GM12874 (cell line): ENCODE data around the gene GNG14.

Experiments
- CTCF ChIP-seq: IDR thresholded peaks from 2 replicates; pipeline ENCODE4 v1.5.1; 2011; ENCODE audit warnings: low read depth, mild to moderate bottlenecking, control low read depth, low read length, moderate library complexity; ENCODE audit not compliant: insufficient read depth

The GNG14 gene

DNA sequence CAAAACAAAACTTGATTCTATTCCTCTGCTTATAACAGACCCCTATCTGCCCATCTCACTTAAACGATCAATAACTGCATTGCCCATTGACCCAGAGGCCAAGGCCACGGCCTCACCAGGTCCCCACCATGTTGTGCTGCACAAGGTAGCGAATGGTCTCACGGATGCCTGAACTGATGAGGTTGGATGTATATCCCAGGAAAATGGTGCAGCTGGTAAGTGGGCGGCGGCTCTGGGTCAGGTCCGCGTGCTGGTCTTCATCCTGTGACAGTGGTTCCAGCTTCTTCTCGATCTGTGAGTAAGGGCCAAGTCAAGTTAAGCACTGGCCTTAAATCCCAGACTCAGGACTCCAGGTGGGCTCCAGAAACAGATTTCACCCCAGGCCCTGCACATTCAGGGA, 7.8 kb upstream of the GNG14 start:
- TF ChIP-seq CTCF, result no peak

GRCh38 chr19:12681074-12681987, 6.5 kb upstream of the GNG14 start, which contains the start of gene DHPS:
DHPS (minus strand) TSS chr19:12681880; CDS start chr19:12681766, 114 bp downstream.
- TF ChIP-seq CTCF, result no peak

GRCh38 chr19:12685831-12686230, 2.0 kb upstream of the GNG14 start:
- no peak for TF ChIP-seq CTCF

- TF ChIP-seq CTCF, result no peak
Observed at GRCh38 chr19:12689012-12689411, 1.2 kb downstream of the GNG14 start.

- no peak for TF ChIP-seq CTCF
Observed at GRCh38 chr19:12689581-12690216, 1.9 kb downstream of the GNG14 start.

- no peak for TF ChIP-seq CTCF
Observed at GRCh38 chr19:12692960-12693359, 5.2 kb downstream of the GNG14 start.

DNA sequence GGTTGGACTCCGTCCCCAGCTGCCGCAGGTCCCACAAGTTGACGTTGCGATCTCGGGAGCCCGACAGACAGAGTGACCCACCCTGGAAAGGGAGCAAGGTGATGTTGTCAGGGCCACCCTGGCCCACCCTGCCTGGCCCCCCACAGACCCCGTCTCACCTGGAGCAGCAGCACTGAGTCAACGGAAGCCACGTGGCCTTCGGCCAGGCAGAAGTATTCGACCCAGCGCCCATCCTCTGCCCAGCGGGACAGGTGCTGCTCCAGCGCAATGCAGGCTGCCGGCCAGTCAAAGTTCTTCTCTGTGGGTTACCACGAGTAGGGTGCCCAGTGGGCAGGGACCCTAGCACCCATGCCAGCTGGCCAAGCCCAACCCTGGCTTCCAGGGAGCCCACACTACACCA, 6.8 kb downstream of the GNG14 start:
- no peak for TF ChIP-seq CTCF
